CD1c-positive myeloid dendritic cell (primary cell): ENCODE results near the gene CEP170B.
"Not testable (repeated sequence)": the region's sequence is repeated elsewhere in the genome, so short reads cannot be mapped to it uniquely, and the experiment has no call there.

Source experiments
- DNase-seq: peaks from one replicate; pipeline ENCODE4 v3.0.0-alpha.2; 2016; ENCODE audit errors: extremely low spot score

CEP170B gene

GRCh38 chr14:104879201-104879982 lies 14.3 kb downstream of the CEP170B start:
- DNase-seq = no peak

DNA sequence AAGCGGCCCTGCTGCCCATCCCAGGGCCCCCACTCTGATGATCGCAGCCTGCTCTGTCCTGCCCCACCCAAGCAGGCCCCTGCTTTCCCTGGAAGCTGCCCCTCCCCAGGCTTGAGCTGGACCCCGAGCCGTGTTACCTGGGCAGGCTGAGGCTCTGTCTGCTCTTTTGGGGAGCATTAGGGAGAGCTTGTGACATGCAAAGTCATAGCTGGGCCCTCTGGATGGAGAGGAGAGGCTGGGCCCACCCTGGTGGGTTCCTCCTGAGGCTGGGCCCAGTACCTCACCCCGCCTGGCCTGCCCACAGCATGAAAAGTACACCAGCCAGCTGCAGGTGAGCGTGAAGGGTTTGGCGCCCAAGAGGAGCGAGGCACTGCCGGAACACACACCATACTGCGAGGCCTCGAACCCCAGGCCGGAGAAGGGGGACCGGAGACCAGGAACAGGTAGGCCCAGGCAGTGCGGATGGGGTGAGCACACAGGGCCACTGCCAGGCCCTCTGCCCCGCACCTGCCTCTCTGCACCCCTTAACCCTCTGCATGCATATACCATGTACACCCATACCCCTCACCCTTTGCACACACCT lies 15.0 kb downstream of the CEP170B start:
- DNase-seq = no peak

DNA sequence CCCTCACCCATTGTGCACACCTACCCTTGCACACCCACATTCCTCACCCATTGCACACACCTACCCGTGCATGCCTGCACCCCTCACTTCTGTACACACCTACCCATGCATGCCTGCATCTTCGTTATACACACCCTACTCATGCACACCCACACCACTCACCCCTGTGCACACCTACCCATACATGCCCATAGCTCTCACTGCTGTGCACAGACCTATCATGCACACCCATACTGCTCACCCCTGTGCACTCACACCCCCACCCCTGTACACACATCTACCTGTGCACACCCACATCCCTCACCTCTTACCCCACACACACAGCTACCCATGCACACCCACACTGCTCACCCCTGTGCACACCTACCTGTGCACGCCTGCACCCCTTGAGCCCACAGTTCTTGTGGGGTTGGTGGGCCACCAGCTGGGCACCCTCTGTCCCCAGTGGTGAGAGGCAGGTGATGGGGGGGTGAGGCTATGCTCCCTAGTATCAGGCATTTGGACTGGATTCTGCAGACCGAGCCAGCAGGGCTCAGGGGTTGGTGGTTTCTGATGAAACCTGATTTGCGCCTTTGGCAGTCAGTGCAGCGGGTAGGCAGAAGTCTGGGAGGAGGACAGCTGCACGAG lies 15.6 kb downstream of the CEP170B start:
- DNase-seq = no peak

DNA sequence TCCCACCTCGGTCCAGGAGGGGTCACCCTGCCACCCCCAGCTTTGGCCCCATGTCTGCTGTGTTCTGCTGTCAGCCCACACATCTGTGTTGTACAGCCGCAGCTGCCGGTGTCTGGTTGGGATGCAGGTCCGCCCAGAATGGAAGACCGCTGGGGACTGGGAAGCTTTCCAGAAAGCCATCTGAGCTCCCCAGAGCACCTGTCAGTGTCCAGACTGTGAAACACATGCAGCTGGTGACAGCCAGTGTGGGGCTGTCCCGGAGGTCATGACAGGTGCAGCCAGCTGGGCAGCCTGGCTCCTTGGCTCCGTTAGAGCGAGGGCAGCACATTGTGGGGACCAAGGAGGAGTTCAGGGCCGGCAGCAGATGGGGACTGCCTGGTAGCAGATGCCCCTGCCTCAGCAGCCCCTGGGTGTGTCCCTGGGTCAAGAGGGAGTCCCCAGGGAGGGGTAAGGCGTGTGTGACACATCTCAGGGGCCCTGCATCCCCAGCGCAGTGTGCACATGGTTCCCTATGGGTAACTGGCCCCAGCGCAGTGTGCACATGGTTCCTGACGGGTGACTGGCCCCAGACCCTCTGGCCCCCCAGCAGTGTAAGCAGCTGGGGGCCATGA lies 16.4 kb downstream of the CEP170B start:
- DNase-seq = no peak

DNA sequence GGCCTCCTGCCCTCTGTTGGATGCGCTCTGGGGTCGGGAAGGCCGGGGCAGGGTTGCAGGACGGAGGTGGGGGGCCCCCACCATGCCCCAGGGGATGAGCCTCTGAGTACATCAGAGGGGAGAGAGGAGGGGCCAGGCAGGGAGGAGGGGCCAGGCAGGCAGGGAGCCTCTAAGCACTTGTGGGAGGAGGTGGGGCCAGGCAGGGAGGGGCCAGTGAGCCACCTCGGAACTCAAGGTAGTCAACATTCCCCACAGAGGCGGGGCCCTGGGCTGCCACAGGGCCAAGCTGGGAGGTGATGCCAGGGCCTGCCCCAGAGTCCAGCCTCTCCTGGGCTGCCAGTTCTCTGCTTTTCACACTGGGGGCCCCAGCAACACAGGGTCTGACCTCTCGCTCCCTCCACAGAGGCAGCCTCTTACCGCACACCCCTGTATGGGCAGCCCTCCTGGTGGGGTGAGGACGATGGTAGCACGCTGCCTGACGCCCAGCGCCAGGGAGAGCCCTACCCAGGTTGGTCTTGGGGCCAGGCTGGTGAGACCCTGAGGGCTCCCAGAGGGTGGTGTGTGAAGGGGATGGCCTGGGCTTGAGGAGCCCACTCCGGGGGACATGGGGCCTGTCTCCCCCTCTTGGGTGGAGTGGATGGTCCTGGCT lies 17.4 kb downstream of the CEP170B start:
- no peak for DNase-seq

DNA sequence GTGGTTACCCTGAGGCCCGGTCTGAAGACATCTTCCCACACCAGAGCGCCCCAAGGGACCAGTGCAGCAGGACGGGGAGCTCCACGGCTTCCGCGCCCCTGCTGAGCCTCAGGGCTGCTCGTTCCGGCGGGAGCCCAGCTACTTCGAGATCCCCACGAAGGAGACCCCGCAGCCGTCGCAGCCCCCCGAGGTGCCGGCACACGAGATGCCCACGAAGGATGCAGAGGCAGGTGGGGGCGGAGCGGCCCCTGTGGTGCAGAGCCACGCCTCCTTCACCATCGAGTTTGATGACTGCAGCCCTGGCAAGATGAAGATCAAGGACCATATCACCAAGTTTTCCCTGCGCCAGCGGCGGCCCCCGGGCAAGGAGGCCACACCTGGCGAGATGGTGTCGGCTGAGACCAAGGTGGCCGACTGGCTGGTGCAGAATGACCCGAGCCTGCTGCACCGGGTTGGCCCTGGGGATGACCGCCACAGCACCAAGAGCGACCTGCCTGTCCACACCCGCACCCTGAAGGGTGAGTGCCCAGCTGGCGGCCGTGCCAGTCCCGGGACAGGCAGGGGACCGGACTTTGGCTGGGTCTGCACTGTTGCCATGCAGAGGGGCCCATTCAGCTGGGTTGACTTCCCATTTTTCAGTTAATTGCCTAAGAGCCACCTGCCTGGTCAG lies 18.1 kb downstream of the CEP170B start:
- no peak for DNase-seq

GRCh38 chr14:104883681-104884361 lies 18.8 kb downstream of the CEP170B start:
- no peak for DNase-seq

- DNase-seq = not testable (repeated sequence)
Measured at GRCh38 chr14:104884381-104884780, 19.3 kb downstream of the CEP170B start.

GRCh38 chr14:104885031-104885972 lies 20.2 kb downstream of the CEP170B start:
- DNase-seq = no peak

- DNase-seq = no peak
Measured at GRCh38 chr14:104885973-104886689, 21.1 kb downstream of the CEP170B start.

- DNase-seq = no peak
Measured at GRCh38 chr14:104886690-104887622, 21.9 kb downstream of the CEP170B start.

- no peak for DNase-seq
Measured at GRCh38 chr14:104887623-104888488, 22.8 kb downstream of the CEP170B start.

GRCh38 chr14:104888489-104889374 lies 23.7 kb downstream of the CEP170B start:
- no peak for DNase-seq

DNA sequence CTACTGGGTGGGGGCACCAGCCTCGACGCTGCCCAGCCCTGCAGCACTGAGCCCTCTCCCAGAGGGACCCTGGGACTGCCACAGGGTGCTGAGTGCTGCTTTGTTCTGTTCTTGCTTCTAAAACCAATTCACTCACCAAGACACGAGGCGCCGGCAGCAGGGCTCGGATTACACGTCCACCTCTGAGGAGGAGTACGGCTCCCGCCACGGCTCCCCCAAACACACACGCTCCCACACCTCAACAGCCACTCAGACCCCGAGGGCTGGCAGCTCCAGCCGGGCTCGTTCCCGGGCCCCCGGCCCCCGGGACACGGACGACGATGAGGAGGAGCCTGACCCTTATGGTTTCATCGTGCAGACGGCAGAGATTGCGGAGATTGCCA lies 24.3 kb downstream of the CEP170B start:
- DNase-seq = no peak

GRCh38 chr14:104890292-104890691 lies 25.2 kb downstream of the CEP170B start:
- DNase-seq = not testable (repeated sequence)

DNA sequence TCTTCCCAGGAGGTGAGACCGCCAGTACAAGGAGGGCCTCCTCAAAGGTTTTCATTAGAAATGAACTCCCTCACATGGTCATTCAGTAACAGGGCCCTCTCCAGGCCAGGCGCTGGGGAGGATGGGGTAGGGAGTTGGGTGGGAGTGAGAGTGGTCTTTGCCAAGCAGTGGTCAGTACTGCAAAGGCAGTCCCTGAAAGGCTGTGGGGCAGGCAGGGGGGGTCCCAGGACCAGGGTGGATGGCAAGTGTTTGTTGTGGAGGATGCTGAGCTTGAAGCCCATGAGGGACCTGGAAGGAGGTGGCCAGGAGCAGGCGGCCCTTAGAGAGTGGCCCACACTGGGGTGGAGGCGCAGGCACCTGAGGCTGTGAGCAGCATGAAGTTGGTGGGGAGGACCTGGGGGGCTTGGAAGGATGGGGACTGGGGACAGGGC lies 26.1 kb downstream of the CEP170B start:
- no peak for DNase-seq
